COLO668 (cell line): ENCODE measurements around the gene ATP1B1.
A peak's percentile ranks its signal among the peaks of the same experiment; 100 is the strongest.
"Not testable (repeated sequence)": the region's sequence is repeated elsewhere in the genome, so short reads cannot be mapped to it uniquely, and the experiment has no call there.

ENCODE experiments used
- DNase-seq: peaks from one replicate; lab custom pipeline; 2025; ENCODE audit not compliant: unreplicated experiment; lab: John Stamatoyannopoulos, UW

The ATP1B1 gene

DNA sequence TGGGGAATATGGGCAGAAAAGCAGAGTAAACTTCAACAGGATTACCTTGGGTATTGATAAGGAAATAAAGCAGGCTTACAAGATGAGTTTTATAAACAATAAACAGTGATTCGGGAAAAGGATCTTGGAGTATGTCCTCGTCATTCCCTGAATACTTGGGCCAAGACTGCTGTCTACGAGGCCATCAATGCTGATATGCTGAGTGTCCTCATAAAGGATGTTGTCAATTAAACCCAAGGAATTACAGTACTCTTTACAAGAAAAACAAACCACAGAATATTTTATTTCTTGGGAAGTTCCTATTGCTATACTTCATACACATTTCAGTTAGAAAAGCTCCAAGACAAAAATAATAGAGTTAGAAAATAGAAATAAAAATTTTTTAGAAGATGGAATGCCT is 34.9 kb downstream of the ATP1B1 start:
- no peak for DNase-seq

DNA sequence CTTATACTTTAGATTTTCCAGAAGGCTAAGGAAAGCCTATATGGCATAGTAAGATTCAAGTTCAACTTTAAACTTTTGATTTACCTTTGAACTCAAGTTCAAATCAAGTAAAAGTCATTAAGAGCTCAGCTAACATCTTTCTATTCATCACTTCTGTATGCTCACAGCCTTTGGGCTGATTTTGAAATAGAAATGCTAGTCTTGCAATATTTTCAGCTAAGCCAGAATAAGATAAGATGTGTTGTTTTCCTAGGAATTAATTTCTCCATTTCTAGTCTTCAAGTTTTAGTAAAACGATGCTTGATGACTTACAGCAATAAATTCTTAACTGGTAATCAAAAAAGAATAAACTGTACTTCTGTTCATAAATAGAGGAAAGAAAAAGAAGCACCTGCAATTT is 35.6 kb downstream of the ATP1B1 start:
- no peak for DNase-seq

GRCh38 chr1:169143346-169143745 is 36.9 kb downstream of the ATP1B1 start:
- no peak for DNase-seq

DNA sequence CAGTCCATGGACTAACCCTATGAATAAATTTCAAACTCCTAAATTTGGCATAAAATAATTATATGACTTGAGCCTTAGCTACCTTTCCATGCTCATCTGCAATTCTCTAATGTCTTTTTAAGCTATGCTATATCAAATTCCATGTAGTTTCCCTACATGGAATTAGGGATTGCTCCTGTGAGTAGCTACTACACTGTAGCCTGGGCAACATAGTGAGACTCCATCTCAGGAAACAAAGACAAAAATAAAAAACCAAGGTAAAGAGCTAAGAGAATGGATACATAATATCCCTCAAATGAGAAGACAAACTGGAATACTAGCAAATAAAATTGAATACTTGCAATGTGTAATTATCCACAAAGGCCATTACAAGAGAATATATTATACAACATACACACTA is 37.5 kb downstream of the ATP1B1 start:
- DNase-seq: no peak

DNA sequence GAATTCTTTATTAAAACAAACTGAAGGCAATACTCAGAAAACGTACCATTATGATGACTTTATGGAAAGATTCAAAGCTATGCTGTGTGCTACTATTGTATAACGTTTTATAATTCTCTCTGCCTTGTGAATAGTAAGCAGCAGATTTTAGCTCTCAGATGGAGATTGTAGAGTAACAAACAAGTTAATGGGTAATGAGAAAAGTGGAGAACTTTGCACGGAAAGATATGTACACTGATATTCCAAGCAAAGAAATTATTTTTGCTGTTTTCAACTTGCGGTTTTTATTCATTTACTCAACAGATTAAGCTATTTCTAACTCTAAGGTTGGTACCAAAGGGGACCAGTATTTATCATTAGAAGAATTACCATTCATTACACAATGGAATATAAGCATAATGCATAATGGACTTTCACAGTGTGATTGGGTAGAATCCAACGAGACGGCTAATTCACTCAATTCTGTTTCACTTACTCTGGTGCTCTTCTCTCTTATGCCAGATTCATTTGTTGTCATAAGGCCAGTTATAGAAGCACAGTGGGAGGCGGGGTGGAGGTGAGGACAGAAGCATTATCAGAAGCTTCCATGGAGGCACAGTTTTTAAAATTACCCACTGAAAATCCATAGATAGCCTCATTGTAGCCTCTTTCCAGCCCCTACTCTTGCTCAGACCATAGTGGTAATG is 38.6 kb downstream of the ATP1B1 start:
- no peak for DNase-seq

DNA sequence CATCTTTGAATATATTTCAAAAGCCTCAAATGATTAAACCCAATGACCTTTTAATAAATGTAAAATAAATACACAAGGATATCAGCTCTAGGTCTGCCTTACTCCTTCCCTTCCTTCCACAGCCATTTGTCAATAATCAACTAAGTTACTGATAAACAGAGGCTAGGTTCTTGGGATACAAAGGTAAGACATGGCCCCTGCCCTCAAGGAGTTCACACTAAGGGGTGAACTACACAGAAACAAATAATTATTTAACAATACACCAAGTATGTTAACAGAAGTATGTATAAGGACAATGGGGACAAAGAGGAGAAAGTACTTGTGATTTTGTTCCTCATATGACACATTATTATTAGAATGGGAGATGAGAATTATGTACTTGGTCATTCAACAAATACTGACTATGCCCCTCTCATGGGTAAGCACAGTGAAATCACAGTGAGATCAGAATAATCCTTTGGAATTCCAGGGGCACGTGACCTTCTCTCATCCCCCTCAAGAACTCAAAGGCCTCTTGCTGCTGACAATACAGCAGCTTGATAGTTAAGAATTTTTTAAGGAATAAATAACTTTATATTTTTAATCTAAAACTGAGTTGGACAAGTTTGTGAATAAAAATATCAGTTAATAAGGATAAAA is 40.2 kb downstream of the ATP1B1 start:
- DNase-seq: no peak

DNA sequence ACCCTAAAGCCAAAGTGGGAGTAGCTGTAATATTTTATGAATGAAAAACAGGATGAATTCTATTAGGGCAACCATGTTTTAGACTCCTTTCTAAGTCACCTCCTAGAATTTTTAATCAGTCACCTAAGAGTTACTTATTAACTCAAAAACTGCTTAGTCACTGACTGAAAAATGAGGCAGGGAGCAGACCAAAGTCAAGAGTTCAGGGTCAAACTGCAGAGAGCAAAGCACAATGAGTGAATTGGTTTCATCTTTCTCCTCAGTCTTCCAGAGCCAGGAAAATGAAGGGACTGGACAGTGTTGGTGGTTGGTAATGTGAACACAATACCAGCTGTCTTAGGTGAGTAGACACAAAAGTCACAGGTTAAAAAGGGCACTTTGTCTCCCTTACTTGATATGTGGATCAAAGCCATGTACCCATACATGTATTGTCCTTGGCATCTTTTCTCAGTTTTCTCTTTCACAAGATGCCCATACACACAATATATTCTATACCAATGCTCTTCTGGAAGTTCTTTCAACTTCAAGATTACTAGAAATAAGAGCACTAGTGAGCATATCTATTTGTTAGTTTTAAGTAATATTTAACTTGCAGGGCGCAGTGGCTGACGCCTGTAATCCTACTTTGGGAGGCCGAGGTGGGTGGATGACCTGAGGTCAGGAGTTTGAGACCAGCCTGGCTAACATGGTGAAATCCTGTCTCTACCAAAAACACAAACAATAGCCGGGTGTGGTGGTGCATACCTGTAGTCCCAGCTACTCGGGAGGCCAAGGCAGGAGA is 42.2 kb downstream of the ATP1B1 start:
- DNase-seq: peak; percentile 33

DNA sequence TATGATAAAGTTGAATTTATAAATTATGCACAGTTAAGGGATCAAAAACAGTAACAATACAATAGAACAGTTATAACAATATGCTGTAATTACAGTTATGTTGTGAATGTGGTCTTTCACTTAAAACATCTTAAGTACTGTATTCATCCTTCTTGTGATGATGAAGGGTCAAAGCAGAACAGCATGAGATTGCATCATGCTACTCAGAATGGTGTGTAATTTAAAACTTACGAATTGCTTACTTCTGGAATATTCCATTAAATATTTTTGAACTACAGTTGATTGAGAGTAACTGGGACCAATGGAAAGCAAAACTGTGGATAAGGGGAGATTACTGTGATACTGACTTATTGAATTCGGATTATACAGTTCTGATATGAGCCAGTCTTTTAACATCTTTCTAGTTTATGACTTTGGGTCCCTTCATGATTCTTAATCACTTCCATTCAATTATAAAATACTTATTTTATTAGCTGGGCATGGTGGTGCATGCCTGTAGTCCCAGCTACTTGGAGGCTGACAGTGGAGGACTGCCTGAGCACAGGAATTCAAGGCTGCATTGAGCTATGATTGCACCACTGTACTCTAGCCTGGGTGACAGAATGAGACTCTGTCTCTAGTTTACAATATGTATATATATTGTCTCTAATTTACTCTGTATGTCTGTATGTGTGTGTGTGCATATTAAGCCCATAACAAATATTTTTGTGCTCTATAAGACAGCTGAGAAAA is 43.2 kb downstream of the ATP1B1 start:
- no peak for DNase-seq

DNA sequence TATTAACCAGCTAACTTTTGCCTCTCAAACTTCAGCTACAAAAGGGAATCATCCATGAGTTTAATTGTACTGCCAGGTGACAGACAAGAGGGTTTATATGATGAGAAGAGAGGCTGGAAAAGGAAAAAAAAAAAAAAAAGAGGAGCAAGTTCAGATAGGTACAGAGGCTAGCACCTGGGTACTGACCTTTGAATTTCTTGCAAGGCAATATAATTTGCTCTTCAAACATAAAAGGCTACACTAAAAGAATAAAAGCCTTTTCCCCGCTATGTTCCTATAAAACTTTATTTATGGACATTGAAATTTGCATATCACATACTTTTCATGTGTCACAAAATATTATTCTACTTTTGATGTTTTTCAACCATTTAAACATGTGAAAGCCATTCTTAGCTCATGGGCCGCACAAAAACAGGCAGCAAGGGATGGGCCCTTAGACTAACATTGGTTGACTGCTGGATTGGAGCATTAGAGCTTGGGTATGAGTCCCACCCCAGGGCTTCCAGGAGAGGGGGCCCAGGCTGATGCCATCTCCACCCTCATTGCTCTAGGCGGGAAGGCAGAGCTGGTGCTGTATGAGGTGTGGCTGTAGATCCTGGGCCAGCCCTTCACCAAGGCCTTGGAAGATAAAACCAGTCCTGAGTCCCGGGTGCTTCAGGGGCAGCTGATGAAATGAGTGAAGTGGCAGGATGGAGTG is 44.3 kb downstream of the ATP1B1 start:
- DNase-seq: no peak

GRCh38 chr1:169151338-169151837 is 44.9 kb downstream of the ATP1B1 start:
- no peak for DNase-seq

GRCh38 chr1:169155675-169156074 is 49.2 kb downstream of the ATP1B1 start:
- no peak for DNase-seq

DNA sequence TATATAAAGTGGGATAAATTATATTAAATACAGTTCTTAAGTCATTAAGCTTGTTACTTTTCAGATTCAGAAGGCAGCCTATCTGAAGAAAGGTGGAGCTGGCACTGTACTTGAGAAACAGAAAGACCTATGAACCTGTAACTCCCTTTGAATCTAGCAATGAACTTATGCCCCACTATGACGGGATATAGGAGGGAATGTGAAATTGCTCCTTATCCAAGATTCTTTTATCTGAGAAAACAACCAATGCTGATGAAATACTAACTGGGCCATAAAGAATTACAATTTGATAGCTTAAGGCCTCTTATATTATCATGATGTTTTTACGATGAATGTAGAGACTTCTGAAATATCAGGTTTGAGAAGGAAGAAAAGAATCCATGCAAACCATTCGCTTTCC is 50.1 kb downstream of the ATP1B1 start:
- no peak for DNase-seq

DNA sequence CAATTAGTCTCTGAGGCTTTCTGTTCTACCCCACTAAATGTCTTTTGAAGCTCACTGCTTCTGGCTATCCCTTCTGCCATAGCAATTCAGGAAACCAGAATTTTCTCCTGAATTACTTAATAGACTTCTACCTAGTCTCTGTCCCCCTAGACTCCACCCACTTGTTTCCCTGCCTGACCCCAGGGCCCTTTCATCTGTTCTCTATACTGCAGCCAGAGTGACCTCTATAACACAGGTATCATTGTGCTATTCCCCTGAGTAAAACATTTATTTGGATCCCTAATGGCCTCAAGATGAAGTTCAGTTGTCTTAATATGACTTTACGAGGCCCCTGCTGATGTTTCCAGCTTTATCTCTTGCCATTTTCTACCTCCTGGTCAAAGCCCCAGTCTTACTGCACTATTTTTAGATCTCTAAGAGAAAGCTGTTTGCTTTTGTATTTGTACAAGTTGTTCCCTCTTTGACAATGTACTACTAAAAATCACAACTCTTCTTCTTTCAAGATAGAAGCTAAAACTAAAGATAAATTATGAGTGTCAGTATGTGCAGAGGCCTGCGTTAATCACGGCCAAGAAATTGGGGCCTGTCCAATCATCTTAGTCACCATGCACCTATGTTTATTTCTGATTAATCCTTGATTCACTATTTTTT is 54.5 kb downstream of the ATP1B1 start:
- DNase-seq: no peak

GRCh38 chr1:169161496-169162194 is 55.2 kb downstream of the ATP1B1 start:
- no peak for DNase-seq

DNA sequence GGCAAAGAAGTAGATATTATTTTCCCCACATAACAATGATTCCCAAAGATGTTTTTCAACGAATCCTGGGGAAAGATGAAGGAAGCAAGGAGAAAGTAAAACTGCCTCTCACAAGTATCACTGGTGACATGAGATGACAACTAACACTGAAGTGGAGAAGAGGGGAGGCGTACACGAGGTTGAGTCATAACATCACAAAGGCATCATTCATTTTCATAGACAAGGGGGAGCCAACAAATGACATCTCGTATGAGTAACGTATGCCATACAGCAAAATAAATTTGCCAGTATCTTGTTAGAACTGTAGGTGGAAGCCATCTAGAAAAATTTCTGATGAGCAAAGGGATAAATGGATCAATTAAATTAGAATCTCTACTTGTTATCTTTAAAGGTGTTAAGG is 56.6 kb downstream of the ATP1B1 start:
- no peak for DNase-seq

- no peak for DNase-seq
These were observed 69.0 kb downstream of the ATP1B1 start for GRCh38 chr1:169175461-169175860.

- DNase-seq: not testable (repeated sequence)
These were observed 72.9 kb downstream of the ATP1B1 start for GRCh38 chr1:169179431-169179830.

- no peak for DNase-seq
These were observed 73.7 kb downstream of the ATP1B1 start for GRCh38 chr1:169180174-169180573.
